NB4 (cell line): ENCODE data around the gene ADAMTS12.

ENCODE experiments used
- DNase-seq: peaks from one replicate; pipeline ENCODE4 v3.0.0; 2010; ENCODE audit warnings: low read depth
- H3K4me3 ChIP-seq: one replicate; pipeline ENCODE4 v1.5.1; 2011; ENCODE audit warnings: mild to moderate bottlenecking, low read depth, low read length, moderate library complexity
- CTCF ChIP-seq: IDR thresholded peaks from one replicate; pipeline ENCODE4 v1.5.1; 2012; ENCODE audit warnings: low read depth, low read length
- MAX ChIP-seq: IDR thresholded peaks from 2 replicates; pipeline ENCODE4 v1.6.1; 2011; ENCODE audit warnings: low read depth, low read length
- MYC ChIP-seq: IDR thresholded peaks from 2 replicates; pipeline ENCODE4 v1.6.1; 2011; ENCODE audit warnings: low read depth, low read length
- POLR2A ChIP-seq: IDR thresholded peaks from 2 replicates; pipeline ENCODE4 v1.6.1; 2011; ENCODE audit warnings: mild to moderate bottlenecking; ENCODE audit not compliant: insufficient read length; ENCODE audit errors: extremely low read depth

ADAMTS12 gene

GRCh38 chr5:33774341-33774740 lies 117.4 kb downstream of the ADAMTS12 start:
- DNase-seq: no peak
- TF ChIP-seq MAX (no peak), CTCF (no peak), POLR2A (no peak), MYC (no peak)
- no peak overlapping the region for H3K4me3 ChIP-seq

- H3K4me3 ChIP-seq: no peak overlapping the region
- no peak for DNase-seq
- TF ChIP-seq MYC (no peak), CTCF (no peak), MAX (no peak), POLR2A (no peak)
Observed at GRCh38 chr5:33772380-33772897, 119.4 kb downstream of the ADAMTS12 start.

GRCh38 chr5:33769968-33770367 lies 121.8 kb downstream of the ADAMTS12 start:
- no peak overlapping the region for H3K4me3 ChIP-seq
- DNase-seq: no peak
- TF ChIP-seq MAX (no peak), CTCF (no peak), MYC (no peak), POLR2A (no peak)

GRCh38 chr5:33769196-33769595 lies 122.6 kb downstream of the ADAMTS12 start:
- H3K4me3 ChIP-seq: no peak overlapping the region
- no peak for TF ChIP-seq POLR2A
- TF ChIP-seq CTCF: no peak
- no peak for TF ChIP-seq MAX
- no peak for TF ChIP-seq MYC
- no peak for DNase-seq

- TF ChIP-seq CTCF (no peak), MAX (peak; percentile 55)
- no peak overlapping the region for H3K4me3 ChIP-seq
- DNase-seq: no peak
Observed at GRCh38 chr5:33766023-33766422, 125.8 kb downstream of the ADAMTS12 start.

- TF ChIP-seq MYC (no peak), CTCF (no peak), MAX (no peak), POLR2A (no peak)
- no peak overlapping the region for H3K4me3 ChIP-seq
- DNase-seq: no peak
Observed at GRCh38 chr5:33764786-33765185, 127.0 kb downstream of the ADAMTS12 start.
